ENCODE results near the gene RBMXL3. TPM values are rescaled to one million over a fixed set of nuclear protein-coding genes. Genes with fewer than 3 reads are reported as not detected.

Gene RBMXL3
- total RNA-seq, 2 donors from 2014 or later = 1.4 TPM; not detected in 1

- peak overlapping the region; percentile 58 to 71 for H3K27ac ChIP-seq
- no peaks in the 10 kb centered on the region for H3K36me3 ChIP-seq
- no peak for DNase-seq (ENCODE audit: low spot score)
- WGBS = 5% methylated on average over 6 of the region's 6 CpGs
- TF ChIP-seq POLR2A (IDR thresholded peaks at IDR 0.05) (no peak), CTCF (IDR thresholded peaks at IDR 0.05) (no peak), POLR2AphosphoS5 (IDR thresholded peaks at IDR 0.05) (no peak)
- peak overlapping the region; percentile 45 to 52 for H3K4me3 ChIP-seq
- H3K4me1 ChIP-seq (replicated peaks) = no peaks in the 10 kb centered on the region
- no peaks in the 10 kb centered on the region for H3K27me3 ChIP-seq (replicated peaks; ENCODE audit: insufficient read depth)
- no peaks in the 10 kb centered on the region for H3K9me3 ChIP-seq
- intact Hi-C loops (cut with DNase I) = no loop called here
Measured at GRCh38 chrX:115232933-115233496, 43.8 kb downstream of the RBMXL3 start.

GRCh38 chrX:115233497-115234455 lies 44.6 kb downstream of the RBMXL3 start, which contains the start of gene LRCH2:
LRCH2 (minus strand) TSS chrX:115234096; CDS start chrX:115234041, 55 bp downstream.
- Histone ChIP-seq H3K36me3 (no peaks in the 10 kb centered on the region), H3K4me1 (replicated peaks) (no peaks in the 10 kb centered on the region), H3K27me3 (replicated peaks; ENCODE audit: insufficient read depth) (no peaks in the 10 kb centered on the region), H3K4me3 (peak within 1 kb of the TSS; percentile 45 to 52), H3K9me3 (no peaks in the 10 kb centered on the region), H3K27ac (peak within 1 kb of the TSS; percentile 58 to 71)
- intact Hi-C loops (cut with DNase I) = no loop called here
- peak; percentile 9 for DNase-seq (ENCODE audit: low spot score)
- under 1% methylated on average over 25 of the region's 59 CpGs for WGBS
- TF ChIP-seq POLR2A (IDR thresholded peaks at IDR 0.05) (no peak), CTCF (IDR thresholded peaks at IDR 0.05) (no peak), POLR2AphosphoS5 (IDR thresholded peaks at IDR 0.05) (no peak)

DNA sequence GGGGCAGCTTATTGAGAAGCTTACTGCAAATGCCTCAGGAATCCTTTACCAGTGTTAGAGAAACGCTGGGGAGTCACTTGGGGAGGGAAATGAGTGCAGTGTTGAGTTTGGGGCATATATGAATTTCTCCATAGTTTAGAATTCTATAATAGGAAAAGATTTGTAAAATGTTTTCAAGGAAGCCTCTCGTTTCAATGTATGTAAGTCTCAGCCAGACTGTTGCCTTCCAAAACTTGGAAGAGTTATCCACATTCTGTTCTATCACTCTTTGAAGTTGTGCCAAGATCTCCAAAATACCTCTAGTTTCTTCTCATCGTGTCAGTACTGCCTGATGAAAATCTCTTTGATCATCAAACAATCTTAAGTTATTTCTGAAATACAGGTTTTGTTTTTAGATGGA lies 45.3 kb downstream of the RBMXL3 start:
- 8% methylated on average over 3 of the region's 3 CpGs for WGBS
- peak overlapping the region; percentile 45 to 52 for H3K4me3 ChIP-seq
- no peaks in the 10 kb centered on the region for H3K27me3 ChIP-seq (replicated peaks; ENCODE audit: insufficient read depth)
- H3K27ac ChIP-seq = peak overlapping the region in 1 of 2 donors; percentile 71
- H3K9me3 ChIP-seq = no peaks in the 10 kb centered on the region
- no peaks in the 10 kb centered on the region for H3K4me1 ChIP-seq (replicated peaks)
- intact Hi-C loops (cut with DNase I) = no loop called here
- DNase-seq (ENCODE audit: low spot score) = no peak
- H3K36me3 ChIP-seq = no peaks in the 10 kb centered on the region
- TF ChIP-seq POLR2A (IDR thresholded peaks at IDR 0.05) (no peak), CTCF (IDR thresholded peaks at IDR 0.05) (no peak), POLR2AphosphoS5 (IDR thresholded peaks at IDR 0.05) (no peak)

- H3K4me3 ChIP-seq = no peak overlapping the region
- DNase-seq (ENCODE audit: low spot score) = no peak
- no peak for TF ChIP-seq POLR2AphosphoS5 (IDR thresholded peaks at IDR 0.05)
- TF ChIP-seq CTCF (IDR thresholded peaks at IDR 0.05) = no peak
- TF ChIP-seq POLR2A (IDR thresholded peaks at IDR 0.05) = no peak
- no peaks in the 10 kb centered on the region for H3K27me3 ChIP-seq (replicated peaks; ENCODE audit: insufficient read depth)
- H3K4me1 ChIP-seq (replicated peaks) = no peaks in the 10 kb centered on the region
- no peaks in the 10 kb centered on the region for H3K9me3 ChIP-seq
- H3K36me3 ChIP-seq = no peaks in the 10 kb centered on the region
- no peak overlapping the region for H3K27ac ChIP-seq
- intact Hi-C loops (cut with DNase I) = no loop called here
Measured at GRCh38 chrX:115236560-115236959, 47.4 kb downstream of the RBMXL3 start.
